ENCODE data around the gene LRRTM4. TPM values are rescaled to one million over a fixed set of nuclear protein-coding genes. Genes with fewer than 3 reads are reported as not detected.

The LRRTM4 gene
- total RNA-seq, 1 donor from 2014 or later: not detected

GRCh38 chr2:76862901-76863300 is 659.3 kb downstream of the LRRTM4 start:
- intact Hi-C loops (cut with micrococcal nuclease): no loop called here
- TF ChIP-seq CTCF (IDR thresholded peaks at IDR 0.05): no peak
- Mint-ChIP-seq H3K27ac (no peak overlapping the region), H3K36me3 (ENCODE audit: low read depth) (no peaks in the 10 kb centered on the region), H3K27me3 (no peaks in the 10 kb centered on the region), H3K9me3 (peaks cover 2% of the 10 kb centered on the region), H3K4me1 (no peaks in the 10 kb centered on the region), H3K4me3 (no peak overlapping the region)
- ATAC-seq (ENCODE audit: low read depth) (no peak), DNase-seq (no peak)
- CTCF ChIA-PET: no interaction called here
- POLR2A ChIA-PET: no interaction called here

GRCh38 chr2:76861708-76862107 is 660.5 kb downstream of the LRRTM4 start:
- no peak for TF ChIP-seq CTCF (IDR thresholded peaks at IDR 0.05)
- intact Hi-C loops (cut with micrococcal nuclease): no loop called here
- ChIA-PET CTCF (no interaction called here), POLR2A (no interaction called here)
- no peak for ATAC-seq (ENCODE audit: low read depth)
- Mint-ChIP-seq H3K4me3 (no peak overlapping the region), H3K27ac (no peak overlapping the region), H3K36me3 (ENCODE audit: low read depth) (no peaks in the 10 kb centered on the region), H3K4me1 (no peaks in the 10 kb centered on the region), H3K27me3 (no peaks in the 10 kb centered on the region), H3K9me3 (peaks cover 2% of the 10 kb centered on the region)
- DNase-seq: no peak

GRCh38 chr2:76851000-76851399 is 671.2 kb downstream of the LRRTM4 start:
- POLR2A ChIA-PET: no interaction called here
- CTCF ChIA-PET: no interaction called here
- ATAC-seq (ENCODE audit: low read depth): no peak
- no peaks in the 10 kb centered on the region for H3K4me1 Mint-ChIP-seq
- no peak for TF ChIP-seq CTCF (IDR thresholded peaks at IDR 0.05)
- H3K27ac Mint-ChIP-seq: no peak overlapping the region
- no peak for DNase-seq
- no peaks in the 10 kb centered on the region for H3K27me3 Mint-ChIP-seq
- intact Hi-C loops (cut with micrococcal nuclease): no loop called here
- H3K36me3 Mint-ChIP-seq (ENCODE audit: low read depth): no peaks in the 10 kb centered on the region
- peaks cover 3% of the 10 kb centered on the region for H3K9me3 Mint-ChIP-seq
- no peak overlapping the region for H3K4me3 Mint-ChIP-seq

GRCh38 chr2:76849086-76849485 is 673.1 kb downstream of the LRRTM4 start:
- no peaks in the 10 kb centered on the region for H3K4me1 Mint-ChIP-seq
- TF ChIP-seq CTCF (IDR thresholded peaks at IDR 0.05): no peak
- intact Hi-C loops (cut with micrococcal nuclease): no loop called here
- no peak overlapping the region for H3K4me3 Mint-ChIP-seq
- DNase-seq (no peak), ATAC-seq (ENCODE audit: low read depth) (no peak)
- no peaks in the 10 kb centered on the region for H3K36me3 Mint-ChIP-seq (ENCODE audit: low read depth)
- CTCF ChIA-PET: no interaction called here
- no peak overlapping the region for H3K27ac Mint-ChIP-seq
- peaks cover 3% of the 10 kb centered on the region for H3K9me3 Mint-ChIP-seq
- POLR2A ChIA-PET: no interaction called here
- no peaks in the 10 kb centered on the region for H3K27me3 Mint-ChIP-seq

GRCh38 chr2:76839826-76840225 is 682.4 kb downstream of the LRRTM4 start:
- Mint-ChIP-seq H3K4me1 (no peaks in the 10 kb centered on the region), H3K9me3 (no peaks in the 10 kb centered on the region), H3K4me3 (no peak overlapping the region), H3K27ac (no peak overlapping the region), H3K36me3 (ENCODE audit: low read depth) (no peaks in the 10 kb centered on the region), H3K27me3 (no peaks in the 10 kb centered on the region)
- POLR2A ChIA-PET: no interaction called here
- CTCF ChIA-PET: no interaction called here
- DNase-seq: no peak
- no peak for TF ChIP-seq CTCF (IDR thresholded peaks at IDR 0.05)
- intact Hi-C loops (cut with micrococcal nuclease): no loop called here
- no peak for ATAC-seq (ENCODE audit: low read depth)

All from activated B cell treated with CpG ODN at 0.5 μM for 24 hours (primary cell).